ENCODE data around the gene RPL5.

Gene RPL5

GRCh38 chr1:92822879-92823278 is 9.0 kb upstream of the RPL5 start:
- no peaks in the 10 kb centered on the region for H3K36me3 ChIP-seq (ENCODE audit: control insufficient read depth in 1 of 2, insufficient read depth in 2 of 2, low read length in 2 of 2)
- no peaks in the 10 kb centered on the region for H3K4me1 ChIP-seq (ENCODE audit: control insufficient read depth in 1 of 2, insufficient read depth in 2 of 2, low read length in 2 of 2)
- H3K9me3 ChIP-seq (ENCODE audit: control insufficient read depth in 1 of 2, low read length in 2 of 2) = no peaks in the 10 kb centered on the region
- no peak overlapping the region for H3K4me3 ChIP-seq (ENCODE audit: low read depth in 1 of 2, low read length in 2 of 2)
- no peaks in the 10 kb centered on the region for H3K27me3 ChIP-seq (ENCODE audit: low read depth, low read length)
- no peak overlapping the region for H3K27ac ChIP-seq (ENCODE audit: low read length)

- no peak overlapping the region for H3K27ac ChIP-seq (ENCODE audit: low read length)
Measured at GRCh38 chr1:92826792-92827191, 5.0 kb upstream of the RPL5 start.

GRCh38 chr1:92831368-92831761 is 475 bp upstream of the RPL5 start:
- Histone ChIP-seq H3K27me3 (ENCODE audit: low read depth, low read length) (no peaks in the 10 kb centered on the region), H3K36me3 (ENCODE audit: control insufficient read depth in 1 of 2, insufficient read depth in 2 of 2, low read length in 2 of 2) (peaks cover 17% of the 10 kb centered on the region in 2 donors), H3K9me3 (ENCODE audit: control insufficient read depth in 1 of 2, low read length in 2 of 2) (no peaks in the 10 kb centered on the region), H3K4me3 (ENCODE audit: low read depth in 1 of 2, low read length in 2 of 2) (peak overlapping the region; percentile 96 to 98), H3K4me1 (ENCODE audit: control insufficient read depth in 1 of 2, insufficient read depth in 2 of 2, low read length in 2 of 2) (peaks cover 10 to 32% of the 10 kb centered on the region in 2 donors), H3K27ac (ENCODE audit: low read length) (peak overlapping the region; percentile 98)

More at GRCh38 chr1:92826792-92827191, 5.0 kb upstream of the RPL5 start:
- Histone ChIP-seq H3K4me3 (ENCODE audit: low read depth in 1 of 2, low read length in 2 of 2) (no peak overlapping the region), H3K36me3 (ENCODE audit: control insufficient read depth in 1 of 2, insufficient read depth in 2 of 2, low read length in 2 of 2) (no peaks in the 10 kb centered on the region), H3K9me3 (ENCODE audit: control insufficient read depth in 1 of 2, low read length in 2 of 2) (no peaks in the 10 kb centered on the region), H3K4me1 (ENCODE audit: control insufficient read depth in 1 of 2, insufficient read depth in 2 of 2, low read length in 2 of 2) (no peaks in the 10 kb centered on the region), H3K27me3 (ENCODE audit: low read depth, low read length) (no peaks in the 10 kb centered on the region)

- Histone ChIP-seq H3K4me3 (ENCODE audit: low read depth in 1 of 2, low read length in 2 of 2) (peak overlapping the region; percentile 96 to 98), H3K36me3 (ENCODE audit: control insufficient read depth in 1 of 2, insufficient read depth in 2 of 2, low read length in 2 of 2) (peaks cover 27 to 29% of the 10 kb centered on the region in 2 donors), H3K27ac (ENCODE audit: low read length) (peak overlapping the region; percentile 98), H3K27me3 (ENCODE audit: low read depth, low read length) (no peaks in the 10 kb centered on the region), H3K9me3 (ENCODE audit: control insufficient read depth in 1 of 2, low read length in 2 of 2) (no peaks in the 10 kb centered on the region), H3K4me1 (ENCODE audit: control insufficient read depth in 1 of 2, insufficient read depth in 2 of 2, low read length in 2 of 2) (peaks cover 10 to 42% of the 10 kb centered on the region in 2 donors)
Measured at GRCh38 chr1:92832537-92833114, 786 bp downstream of the RPL5 start.

GRCh38 chr1:92833840-92834239 is 2.0 kb downstream of the RPL5 start:
- peaks cover 39 to 41% of the 10 kb centered on the region in 2 donors for H3K36me3 ChIP-seq (ENCODE audit: control insufficient read depth in 1 of 2, insufficient read depth in 2 of 2, low read length in 2 of 2)
- H3K4me1 ChIP-seq (ENCODE audit: control insufficient read depth in 1 of 2, insufficient read depth in 2 of 2, low read length in 2 of 2) = peaks cover 10 to 54% of the 10 kb centered on the region in 2 donors
- no peaks in the 10 kb centered on the region for H3K27me3 ChIP-seq (ENCODE audit: low read depth, low read length)
- no peaks in the 10 kb centered on the region for H3K9me3 ChIP-seq (ENCODE audit: control insufficient read depth in 1 of 2, low read length in 2 of 2)
- peak overlapping the region; percentile 96 to 98 for H3K4me3 ChIP-seq (ENCODE audit: low read depth in 1 of 2, low read length in 2 of 2)
- H3K27ac ChIP-seq (ENCODE audit: low read length) = no peak overlapping the region

GRCh38 chr1:92834617-92835016 is 2.8 kb downstream of the RPL5 start:
- Histone ChIP-seq H3K27me3 (ENCODE audit: low read depth, low read length) (no peaks in the 10 kb centered on the region), H3K9me3 (ENCODE audit: control insufficient read depth in 1 of 2, low read length in 2 of 2) (no peaks in the 10 kb centered on the region), H3K4me3 (ENCODE audit: low read depth in 1 of 2, low read length in 2 of 2) (peak overlapping the region in 1 of 2 donors; percentile 98), H3K36me3 (ENCODE audit: control insufficient read depth in 1 of 2, insufficient read depth in 2 of 2, low read length in 2 of 2) (peaks cover 42 to 47% of the 10 kb centered on the region in 2 donors), H3K27ac (ENCODE audit: low read length) (no peak overlapping the region), H3K4me1 (ENCODE audit: control insufficient read depth in 1 of 2, insufficient read depth in 2 of 2, low read length in 2 of 2) (peaks cover 10 to 61% of the 10 kb centered on the region in 2 donors)

- peaks cover 10 to 67% of the 10 kb centered on the region in 2 donors for H3K4me1 ChIP-seq (ENCODE audit: control insufficient read depth in 1 of 2, insufficient read depth in 2 of 2, low read length in 2 of 2)
- H3K9me3 ChIP-seq (ENCODE audit: control insufficient read depth in 1 of 2, low read length in 2 of 2) = no peaks in the 10 kb centered on the region
- H3K27ac ChIP-seq (ENCODE audit: low read length) = no peak overlapping the region
- H3K4me3 ChIP-seq (ENCODE audit: low read depth in 1 of 2, low read length in 2 of 2) = no peak overlapping the region
- H3K36me3 ChIP-seq (ENCODE audit: control insufficient read depth in 1 of 2, insufficient read depth in 2 of 2, low read length in 2 of 2) = peaks cover 59 to 70% of the 10 kb centered on the region in 2 donors
- no peaks in the 10 kb centered on the region for H3K27me3 ChIP-seq (ENCODE audit: low read depth, low read length)
Measured at GRCh38 chr1:92837062-92837461, 5.2 kb downstream of the RPL5 start.

- H3K27ac ChIP-seq (ENCODE audit: low read length) = no peak overlapping the region
- H3K9me3 ChIP-seq (ENCODE audit: control insufficient read depth in 1 of 2, low read length in 2 of 2) = no peaks in the 10 kb centered on the region
- no peaks in the 10 kb centered on the region for H3K27me3 ChIP-seq (ENCODE audit: low read depth, low read length)
- H3K4me1 ChIP-seq (ENCODE audit: control insufficient read depth in 1 of 2, insufficient read depth in 2 of 2, low read length in 2 of 2) = peaks cover 10 to 64% of the 10 kb centered on the region in 2 donors
- no peak overlapping the region for H3K4me3 ChIP-seq (ENCODE audit: low read depth in 1 of 2, low read length in 2 of 2)
- H3K36me3 ChIP-seq (ENCODE audit: control insufficient read depth in 1 of 2, insufficient read depth in 2 of 2, low read length in 2 of 2) = peaks cover 74 to 84% of the 10 kb centered on the region in 2 donors
Measured at GRCh38 chr1:92838519-92838918, 6.7 kb downstream of the RPL5 start.

- H3K4me3 ChIP-seq (ENCODE audit: low read depth in 1 of 2, low read length in 2 of 2) = no peak overlapping the region
- H3K27ac ChIP-seq (ENCODE audit: low read length) = no peak overlapping the region
- no peaks in the 10 kb centered on the region for H3K27me3 ChIP-seq (ENCODE audit: low read depth, low read length)
- H3K9me3 ChIP-seq (ENCODE audit: control insufficient read depth in 1 of 2, low read length in 2 of 2) = no peaks in the 10 kb centered on the region
- peaks cover 7 to 54% of the 10 kb centered on the region in 2 donors for H3K4me1 ChIP-seq (ENCODE audit: control insufficient read depth in 1 of 2, insufficient read depth in 2 of 2, low read length in 2 of 2)
- peaks cover 77 to 90% of the 10 kb centered on the region in 2 donors for H3K36me3 ChIP-seq (ENCODE audit: control insufficient read depth in 1 of 2, insufficient read depth in 2 of 2, low read length in 2 of 2)
Measured at GRCh38 chr1:92839442-92839841, 7.6 kb downstream of the RPL5 start.

GRCh38 chr1:92840600-92840999 is 8.8 kb downstream of the RPL5 start:
- Histone ChIP-seq H3K9me3 (ENCODE audit: control insufficient read depth in 1 of 2, low read length in 2 of 2) (no peaks in the 10 kb centered on the region), H3K27me3 (ENCODE audit: low read depth, low read length) (no peaks in the 10 kb centered on the region), H3K27ac (ENCODE audit: low read length) (no peak overlapping the region), H3K36me3 (ENCODE audit: control insufficient read depth in 1 of 2, insufficient read depth in 2 of 2, low read length in 2 of 2) (peaks cover 69 to 81% of the 10 kb centered on the region in 2 donors), H3K4me3 (ENCODE audit: low read depth in 1 of 2, low read length in 2 of 2) (no peak overlapping the region), H3K4me1 (ENCODE audit: control insufficient read depth in 1 of 2, insufficient read depth in 2 of 2, low read length in 2 of 2) (peaks cover 0 to 43% of the 10 kb centered on the region in 2 donors)

GRCh38 chr1:92842082-92843045 is 10.5 kb downstream of the RPL5 start:
- Histone ChIP-seq H3K27ac (ENCODE audit: low read length) (no peak overlapping the region), H3K36me3 (ENCODE audit: control insufficient read depth in 1 of 2, insufficient read depth in 2 of 2, low read length in 2 of 2) (peaks cover 56 to 66% of the 10 kb centered on the region in 2 donors)

More at GRCh38 chr1:92842082-92843045, 10.5 kb downstream of the RPL5 start:
- Histone ChIP-seq H3K4me3 (ENCODE audit: low read depth in 1 of 2, low read length in 2 of 2) (no peak overlapping the region), H3K9me3 (ENCODE audit: control insufficient read depth in 1 of 2, low read length in 2 of 2) (no peaks in the 10 kb centered on the region), H3K27me3 (ENCODE audit: low read depth, low read length) (no peaks in the 10 kb centered on the region), H3K4me1 (ENCODE audit: control insufficient read depth in 1 of 2, insufficient read depth in 2 of 2, low read length in 2 of 2) (peaks cover 0 to 26% of the 10 kb centered on the region in 2 donors)
